Esophagus mucosa (tissue), 1 donor: ENCODE data around the gene CTAG1B. TPM values are rescaled to one million over a fixed set of nuclear protein-coding genes. Genes with fewer than 3 reads are reported as not detected.
"Not testable (repeated sequence)": the region's sequence is repeated elsewhere in the genome, so short reads cannot be mapped to it uniquely, and the experiment has no call there.

Source experiments
- ATAC-seq: fragments of 200-7000 bp; cut with Tn5 transposase; one replicate; pipeline ENCODE4 v1.9.1; 2020
- total RNA-seq: library from RNA; stranded (reverse); gene quantifications from one replicate; pipeline ENCODE4 v1.2.4, GENCODE V29; 2023
- donor health status: DM: yes; HTN: yes; CAD: no.

Gene CTAG1B
- total RNA-seq, 1 donor from 2014 or later: not detected

GRCh38 chrX:154620767-154621414 lies 1.8 kb upstream of the CTAG1B start:
- peak; percentile 34 for ATAC-seq

DNA sequence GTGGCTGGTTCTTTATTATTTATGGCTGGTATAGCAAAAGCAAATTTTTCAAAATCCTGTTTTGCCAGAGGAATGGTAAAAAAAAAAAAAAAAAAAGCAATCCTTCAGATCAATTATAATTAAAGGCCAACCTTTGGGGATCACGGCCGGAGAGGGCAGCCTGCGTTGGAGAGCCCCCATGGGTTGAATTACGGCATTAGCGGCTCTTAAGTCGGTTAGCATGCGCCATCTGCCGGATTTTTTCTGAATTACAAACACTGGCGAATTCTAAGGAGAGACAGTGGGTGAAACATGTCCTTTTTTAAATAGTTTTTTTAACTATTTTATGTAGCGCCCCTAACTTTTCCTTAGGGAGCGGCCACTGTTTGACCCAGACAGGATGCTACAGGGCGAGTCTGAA lies 5.5 kb downstream of the CTAG1B start:
- ATAC-seq: not testable (repeated sequence)

DNA sequence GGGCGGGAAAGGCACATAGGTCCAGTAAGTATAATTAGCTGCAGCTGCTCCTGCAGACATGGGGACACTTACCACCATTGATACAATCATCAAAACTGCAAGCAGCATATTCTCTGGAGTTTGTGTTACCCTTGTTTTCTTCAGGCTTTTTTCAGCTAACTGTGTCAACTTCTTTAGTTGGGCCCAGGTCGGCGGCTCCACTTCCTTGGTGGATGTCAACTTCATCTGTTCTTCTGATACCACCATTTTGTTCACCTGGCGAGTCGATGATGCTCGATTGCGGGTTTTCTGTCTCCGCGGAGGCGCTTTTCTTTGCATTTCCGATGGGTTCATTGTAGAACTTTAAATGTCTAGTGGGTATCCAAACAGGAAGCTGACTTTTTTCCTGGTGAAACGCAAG lies 7.9 kb downstream of the CTAG1B start:
- not testable (repeated sequence) for ATAC-seq

DNA sequence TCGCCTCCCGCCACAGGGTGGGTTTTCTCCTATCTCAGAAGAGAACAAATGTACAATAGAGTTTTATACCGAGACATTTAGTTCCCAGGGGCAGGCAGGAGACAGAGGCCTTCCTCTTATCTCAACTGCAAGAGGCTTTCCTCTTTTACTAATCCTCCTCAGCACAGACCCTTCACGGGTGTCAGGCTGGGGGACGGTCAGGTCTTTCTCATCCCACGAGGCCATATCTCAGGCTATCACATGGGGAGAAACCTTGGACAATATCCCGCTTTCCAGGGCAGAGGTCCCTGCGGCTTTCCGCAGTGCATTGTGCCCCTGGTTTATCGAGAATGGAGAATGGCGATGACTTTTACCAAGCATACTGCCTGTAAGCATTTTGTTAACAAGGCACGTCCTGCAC lies 10.3 kb downstream of the CTAG1B start:
- not testable (repeated sequence) for ATAC-seq

DNA sequence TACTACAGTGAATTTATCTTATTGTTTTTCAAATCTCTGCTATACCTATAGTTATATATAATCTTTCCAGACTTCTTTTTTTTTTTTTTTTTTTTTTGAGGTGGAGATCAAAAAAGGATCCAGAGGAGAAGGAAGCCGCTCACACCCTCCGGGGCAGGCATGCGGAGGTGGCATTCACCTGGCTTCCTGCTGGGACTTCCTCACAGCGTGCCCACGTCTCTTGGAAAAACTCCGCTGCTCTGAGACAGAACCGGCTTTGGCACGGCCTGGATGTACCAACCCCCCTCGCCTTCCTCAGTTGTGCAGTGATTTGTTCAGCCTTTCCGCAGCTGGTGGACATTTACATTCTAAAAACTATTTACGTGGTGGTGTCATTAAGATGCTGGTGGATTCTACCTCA lies 11.1 kb downstream of the CTAG1B start:
- not testable (repeated sequence) for ATAC-seq

- ATAC-seq: no peak
Observed at GRCh38 chrX:154607370-154607769, 11.7 kb downstream of the CTAG1B start.

GRCh38 chrX:154605566-154605965 lies 13.5 kb downstream of the CTAG1B start:
- no peak for ATAC-seq

GRCh38 chrX:154603438-154604430 lies 15.3 kb downstream of the CTAG1B start:
- ATAC-seq: peak; percentile 76

DNA sequence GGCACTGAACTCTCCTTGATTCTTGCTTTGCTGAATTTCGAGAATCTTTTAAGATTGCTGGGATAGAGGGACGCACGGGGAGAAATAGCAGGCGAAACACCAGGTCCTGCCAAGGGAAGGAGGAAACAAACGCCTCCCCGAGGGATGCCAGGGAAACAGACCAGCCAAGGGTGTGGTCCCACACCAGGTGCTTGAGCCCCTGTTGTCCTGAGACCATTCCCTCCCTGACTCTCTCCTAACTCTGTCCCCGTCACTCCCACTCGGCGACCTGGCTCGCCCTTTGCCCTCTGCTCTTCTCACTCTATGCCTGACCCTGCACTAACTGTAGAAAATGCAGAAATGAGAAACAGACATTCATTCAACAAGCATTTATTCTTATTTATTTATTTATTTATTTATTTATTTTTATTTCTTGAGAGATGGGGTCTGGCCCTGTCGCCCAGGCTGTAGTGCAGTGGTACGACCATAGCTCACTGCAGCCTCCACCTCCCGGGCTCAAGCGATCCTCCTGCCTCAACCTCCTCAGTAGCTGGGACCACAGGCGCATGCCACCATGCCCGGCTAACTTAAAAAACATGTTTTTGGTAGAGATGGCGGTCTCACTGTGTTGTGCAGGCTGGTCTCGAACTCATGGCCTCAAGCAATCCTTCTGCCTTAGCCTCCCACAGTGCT lies 16.2 kb downstream of the CTAG1B start:
- ATAC-seq: no peak

GRCh38 chrX:154602226-154602625 lies 16.9 kb downstream of the CTAG1B start:
- no peak for ATAC-seq

- peak; percentile 21 for ATAC-seq
Observed at GRCh38 chrX:154600759-154601374, 18.2 kb downstream of the CTAG1B start.

DNA sequence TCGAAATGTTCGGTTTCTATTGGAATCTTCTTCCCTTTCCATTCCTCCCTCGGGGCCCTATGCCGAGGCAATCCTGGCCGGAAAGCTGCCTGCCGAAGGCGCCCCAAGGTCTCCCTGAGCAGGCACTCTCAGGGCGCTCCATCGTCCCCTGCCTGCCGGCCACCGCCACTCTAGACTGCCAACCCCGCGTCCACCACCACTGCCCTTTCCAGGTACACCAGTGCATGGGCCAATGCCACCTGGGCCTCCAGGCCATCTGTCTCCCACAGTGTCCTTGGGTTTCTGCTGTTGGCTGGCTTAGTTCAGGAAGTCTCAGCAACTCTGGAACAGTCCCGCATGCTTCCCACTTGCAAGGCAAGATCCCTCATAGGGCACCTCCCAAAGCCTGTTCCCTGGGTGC lies 19.6 kb downstream of the CTAG1B start:
- ATAC-seq: no peak

GRCh38 chrX:154598656-154599055 lies 20.4 kb downstream of the CTAG1B start:
- ATAC-seq: no peak

DNA sequence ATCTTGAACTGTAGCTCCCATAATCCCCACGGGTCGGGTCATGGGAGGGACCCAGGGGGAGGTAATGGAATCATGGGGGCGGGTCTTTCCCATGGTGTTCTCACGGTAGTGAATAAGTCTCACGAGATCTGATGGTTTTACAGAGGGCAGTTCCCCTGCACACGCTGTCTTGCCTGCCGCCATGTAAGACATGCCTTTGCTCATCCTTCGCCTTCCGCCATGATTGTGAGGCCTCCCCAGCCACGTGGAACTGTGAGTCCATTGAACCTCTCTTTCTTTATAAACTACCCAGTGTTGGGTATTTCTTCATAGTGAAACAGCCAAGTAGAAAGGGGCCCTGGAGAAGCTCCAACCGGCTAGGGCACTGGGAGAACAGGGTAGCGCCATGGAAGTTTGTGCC lies 21.9 kb downstream of the CTAG1B start:
- ATAC-seq: no peak

GRCh38 chrX:154596290-154596929 lies 22.7 kb downstream of the CTAG1B start:
- peak; percentile 37 for ATAC-seq

DNA sequence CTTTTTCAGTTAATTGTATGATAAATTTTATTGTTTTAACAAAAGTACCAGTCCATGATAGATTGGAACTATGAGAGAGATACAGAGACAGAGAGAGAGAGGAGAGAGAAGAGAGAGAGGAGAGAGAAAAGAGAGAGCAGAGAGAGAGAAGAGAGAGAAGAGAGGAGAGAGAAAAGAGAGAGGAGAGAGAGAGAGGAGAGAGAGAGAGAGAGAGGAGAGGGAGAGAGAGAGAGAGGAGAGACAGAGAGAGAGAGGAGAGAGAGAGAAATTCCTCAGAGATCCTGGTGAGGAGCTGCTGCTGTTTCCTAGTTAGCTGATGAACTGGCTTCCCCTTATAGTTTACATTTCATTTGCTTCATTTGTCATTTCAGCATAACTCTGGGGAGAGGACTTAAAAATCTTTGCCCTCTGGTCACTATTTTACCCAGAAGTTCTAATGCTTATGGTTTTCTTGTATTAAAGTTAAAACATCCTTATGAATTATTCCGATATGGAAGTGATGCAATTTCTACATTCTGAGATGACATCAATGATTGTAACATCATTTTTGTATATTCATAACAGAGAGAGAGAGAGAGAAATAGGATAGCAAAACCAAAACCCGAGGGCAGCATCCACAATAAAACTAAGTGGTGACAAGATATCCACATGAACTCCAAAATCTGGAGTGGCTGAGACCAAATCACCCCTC lies 23.4 kb downstream of the CTAG1B start:
- no peak for ATAC-seq

DNA sequence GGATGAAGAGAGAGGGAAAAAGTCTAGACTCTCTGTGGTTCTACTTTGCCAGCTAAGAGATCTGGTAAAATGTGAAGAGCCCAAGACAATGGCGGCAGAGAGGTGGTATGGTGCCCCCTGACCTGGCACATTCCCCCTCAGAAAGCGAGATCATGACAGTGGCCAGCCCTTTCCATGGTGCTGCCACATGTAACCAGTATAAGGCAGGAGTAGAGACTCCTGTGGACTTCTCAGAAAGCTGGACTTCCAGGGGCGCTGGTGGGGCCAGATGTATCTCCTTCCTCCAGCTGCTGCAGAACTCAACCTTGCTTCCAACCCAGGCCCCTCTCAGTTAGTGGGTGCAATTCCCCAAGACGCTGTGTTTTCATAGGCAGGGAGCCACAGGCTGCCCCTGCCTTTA lies 24.6 kb downstream of the CTAG1B start:
- no peak for ATAC-seq

DNA sequence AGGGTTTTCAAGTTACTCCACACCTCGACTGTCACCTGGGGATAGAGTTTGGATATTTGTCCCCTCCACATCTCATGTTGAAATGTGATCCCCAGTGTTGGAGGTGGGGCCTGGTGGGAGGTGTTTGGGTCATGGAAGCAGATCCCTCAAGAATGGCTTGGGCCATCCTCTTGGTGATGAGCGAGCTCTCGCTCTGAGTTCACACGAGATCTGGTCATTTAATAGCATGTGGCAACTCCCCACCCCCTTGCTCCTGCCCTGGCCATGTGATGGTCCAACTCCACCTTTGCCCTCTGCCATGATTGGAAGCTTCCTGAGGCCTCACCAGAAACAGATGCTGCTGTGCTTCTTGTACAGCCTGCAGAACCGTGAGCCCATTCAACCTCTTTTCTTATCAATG lies 25.9 kb downstream of the CTAG1B start:
- no peak for ATAC-seq

- no peak for ATAC-seq
Observed at GRCh38 chrX:154592505-154592904, 26.6 kb downstream of the CTAG1B start.

DNA sequence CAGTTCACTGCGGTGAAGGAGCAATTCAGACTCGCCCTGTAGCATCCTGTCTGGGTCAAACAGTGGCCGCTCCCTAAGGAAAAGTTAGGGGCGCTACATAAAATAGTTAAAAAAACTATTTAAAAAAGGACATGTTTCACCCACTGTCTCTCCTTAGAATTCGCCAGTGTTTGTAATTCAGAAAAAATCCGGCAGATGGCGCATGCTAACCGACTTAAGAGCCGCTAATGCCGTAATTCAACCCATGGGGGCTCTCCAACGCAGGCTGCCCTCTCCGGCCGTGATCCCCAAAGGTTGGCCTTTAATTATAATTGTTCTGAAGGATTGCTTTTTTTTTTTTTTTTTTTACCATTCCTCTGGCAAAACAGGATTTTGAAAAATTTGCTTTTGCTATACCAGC lies 28.7 kb downstream of the CTAG1B start:
- ATAC-seq: not testable (repeated sequence)

- peak; percentile 18 for ATAC-seq
Observed at GRCh38 chrX:154584585-154585183, 34.4 kb downstream of the CTAG1B start, which contains the start of gene CTAG1A. TSS of gene CTAG1A (plus strand) at chrX:154585133. CDS start at chrX:154585207, 74 bp downstream.
